Measurements from ENCODE around the gene DR1.
A peak's percentile ranks its signal among the peaks of the same experiment; 100 is the strongest.

Gene DR1

GRCh38 chr1:93345633-93346420, at the start of gene DR1:
TSS of gene DR1 (plus strand) at chr1:93345907. CDS start at chr1:93346646, 739 bp downstream.
- peak; percentile 94 for DNase-seq

GRCh38 chr1:93296555-93297154, 49.1 kb upstream of the DR1 start:
- no peak for DNase-seq

GRCh38 chr1:93301131-93301530, 44.6 kb upstream of the DR1 start:
- DNase-seq: no peak

GRCh38 chr1:93302078-93302477, 43.6 kb upstream of the DR1 start:
- DNase-seq: no peak

GRCh38 chr1:93304716-93305138, 41.0 kb upstream of the DR1 start:
- no peak for DNase-seq

- DNase-seq: no peak
Observed at GRCh38 chr1:93306920-93307319, 38.8 kb upstream of the DR1 start.

GRCh38 chr1:93313026-93313425, 32.7 kb upstream of the DR1 start:
- DNase-seq: no peak

GRCh38 chr1:93317207-93317606, 28.5 kb upstream of the DR1 start:
- DNase-seq: no peak

- no peak for DNase-seq
Observed at GRCh38 chr1:93317943-93318342, 27.8 kb upstream of the DR1 start.

GRCh38 chr1:93321720-93322119, 24.0 kb upstream of the DR1 start:
- DNase-seq: no peak

- DNase-seq: no peak
Observed at GRCh38 chr1:93322349-93322748, 23.4 kb upstream of the DR1 start.

- DNase-seq: no peak
Observed at GRCh38 chr1:93323185-93323820, 22.4 kb upstream of the DR1 start.

- DNase-seq: no peak
Observed at GRCh38 chr1:93324486-93325464, 20.9 kb upstream of the DR1 start.

- DNase-seq: no peak
Observed at GRCh38 chr1:93328809-93329760, 16.6 kb upstream of the DR1 start.

GRCh38 chr1:93330196-93330595, 15.5 kb upstream of the DR1 start:
- DNase-seq: no peak

GRCh38 chr1:93330617-93331016, 15.1 kb upstream of the DR1 start:
- no peak for DNase-seq

- no peak for DNase-seq
Observed at GRCh38 chr1:93331412-93331811, 14.3 kb upstream of the DR1 start.

- no peak for DNase-seq
Observed at GRCh38 chr1:93332368-93332767, 13.3 kb upstream of the DR1 start.

GRCh38 chr1:93338387-93339146, 7.1 kb upstream of the DR1 start:
- DNase-seq: no peak

GRCh38 chr1:93339171-93339697, 6.5 kb upstream of the DR1 start:
- DNase-seq: no peak

- no peak for DNase-seq
Observed at GRCh38 chr1:93340090-93340489, 5.6 kb upstream of the DR1 start.
